A673 (cell line): Measurements from ENCODE around the gene TMCC1.

ENCODE experiments used
- CTCF ChIP-seq: fragments of 300-800, 200-600 bp; sonication (generic); conservative IDR thresholded peaks from 2 replicates; pipeline ENCODE4 v1.5.1; 2017; ENCODE audit warnings: low read depth, mild to moderate bottlenecking, antibody characterized with exemption, low read length, moderate library complexity, mixed read lengths
- EZH2 ChIP-seq: fragments of 200-600 bp; sonication (generic); IDR thresholded peaks from 2 replicates; pipeline ENCODE4 v1.6.1; 2017; ENCODE audit warnings: borderline replicate concordance, low read depth, mild to moderate bottlenecking, mixed read lengths, antibody characterized with exemption, low read length; ENCODE audit not compliant: poor library complexity, severe bottlenecking

- TF ChIP-seq CTCF = no peak
- no peak for TF ChIP-seq EZH2
Measured at GRCh38 chr3:129827765-129828164, 65.7 kb downstream of the TMCC1 start.
